Subcutaneous abdominal adipose tissue (tissue), 5 donors: Measurements from ENCODE around the gene IL2.

Source experiments
- H3K27ac ChIP-seq: one replicate; pipeline ENCODE4 v1.7.0; 2013; ENCODE audit warnings: low read depth, mild to moderate bottlenecking, inconsistent platforms, low read length, moderate library complexity
- H3K27me3 ChIP-seq, 5 donors: one replicate each; pipeline ENCODE4 v1.7.0; 2013; ENCODE audit warnings: low read length in 5 of 5, inconsistent platforms in 1 of 5; ENCODE audit not compliant: control insufficient read depth in 5 of 5, insufficient read depth in 4 of 5
- H3K36me3 ChIP-seq, 5 donors: one replicate each; pipeline ENCODE4 v1.7.0; 2013; ENCODE audit warnings: low read length in 5 of 5; ENCODE audit not compliant: control insufficient read depth in 5 of 5, insufficient read depth in 5 of 5
- H3K4me1 ChIP-seq, 5 donors: one replicate each; pipeline ENCODE4 v1.7.0; 2013; ENCODE audit warnings: low read length in 5 of 5, mild to moderate bottlenecking in 3 of 5, moderate library complexity in 1 of 5; ENCODE audit not compliant: control insufficient read depth in 5 of 5, insufficient read depth in 5 of 5
- H3K4me3 ChIP-seq, 5 donors: one replicate each; pipeline ENCODE4 v1.7.0; 2013; ENCODE audit warnings: low read length in 5 of 5, low read depth in 1 of 5
- H3K9ac ChIP-seq, 5 donors: one replicate each; pipeline ENCODE4 v1.7.0; 2013; ENCODE audit warnings: low read length in 5 of 5, mild to moderate bottlenecking in 4 of 5, moderate library complexity in 3 of 5
- H3K9me3 ChIP-seq, 5 donors: one replicate each; pipeline ENCODE4 v1.7.0; 2013; ENCODE audit warnings: low read length in 5 of 5; ENCODE audit not compliant: control insufficient read depth in 5 of 5
- donor health status: healthy.
- donor health status: healthy.
- donor health status: healthy.
- donor health status: healthy.
- donor health status: healthy.

Gene IL2

GRCh38 chr4:122476126-122476525 is 19.6 kb upstream of the IL2 start:
- H3K9ac ChIP-seq = no peak overlapping the region
- no peak overlapping the region for H3K4me3 ChIP-seq
- H3K27me3 ChIP-seq = no peaks in the 10 kb centered on the region
- peaks cover 0 to 5% (median 0%) of the 10 kb centered on the region in 5 donors for H3K9me3 ChIP-seq
- H3K36me3 ChIP-seq = no peaks in the 10 kb centered on the region
- H3K4me1 ChIP-seq = no peaks in the 10 kb centered on the region
- H3K27ac ChIP-seq = no peak overlapping the region

GRCh38 chr4:122475233-122475632 is 18.7 kb upstream of the IL2 start:
- Histone ChIP-seq H3K27me3 (no peaks in the 10 kb centered on the region), H3K4me1 (no peaks in the 10 kb centered on the region), H3K9ac (no peak overlapping the region), H3K27ac (no peak overlapping the region), H3K36me3 (no peaks in the 10 kb centered on the region), H3K4me3 (no peak overlapping the region), H3K9me3 (peaks cover 0 to 5% (median 0%) of the 10 kb centered on the region in 5 donors)

- Histone ChIP-seq H3K27me3 (no peaks in the 10 kb centered on the region), H3K4me3 (no peak overlapping the region), H3K27ac (no peak overlapping the region), H3K9ac (no peak overlapping the region), H3K36me3 (no peaks in the 10 kb centered on the region), H3K4me1 (no peaks in the 10 kb centered on the region), H3K9me3 (peaks cover 0 to 5% (median 0%) of the 10 kb centered on the region in 5 donors)
Observed at GRCh38 chr4:122469457-122469856, 12.9 kb upstream of the IL2 start.

- H3K9me3 ChIP-seq = no peaks in the 10 kb centered on the region
- H3K4me1 ChIP-seq = peaks cover 0 to 2% (median 0%) of the 10 kb centered on the region in 5 donors
- H3K9ac ChIP-seq = no peak overlapping the region
- H3K4me3 ChIP-seq = peak overlapping the region in 2 of 5 donors; percentile 11 to 18
- H3K36me3 ChIP-seq = no peaks in the 10 kb centered on the region
- no peak overlapping the region for H3K27ac ChIP-seq
- no peaks in the 10 kb centered on the region for H3K27me3 ChIP-seq
Observed at GRCh38 chr4:122458625-122459024, 2.1 kb upstream of the IL2 start.

GRCh38 chr4:122453384-122453995 is 3.0 kb downstream of the IL2 start:
- H3K4me3 ChIP-seq = no peak overlapping the region
- no peak overlapping the region for H3K27ac ChIP-seq
- no peaks in the 10 kb centered on the region for H3K9me3 ChIP-seq
- H3K9ac ChIP-seq = no peak overlapping the region
- no peaks in the 10 kb centered on the region for H3K27me3 ChIP-seq
- no peaks in the 10 kb centered on the region for H3K36me3 ChIP-seq
- no peaks in the 10 kb centered on the region for H3K4me1 ChIP-seq

GRCh38 chr4:122450847-122451246 is 5.7 kb downstream of the IL2 start:
- H3K36me3 ChIP-seq = no peaks in the 10 kb centered on the region
- H3K27me3 ChIP-seq = no peaks in the 10 kb centered on the region
- no peaks in the 10 kb centered on the region for H3K9me3 ChIP-seq
- no peak overlapping the region for H3K27ac ChIP-seq
- H3K4me3 ChIP-seq = no peak overlapping the region
- no peak overlapping the region for H3K9ac ChIP-seq
- H3K4me1 ChIP-seq = no peaks in the 10 kb centered on the region

- no peak overlapping the region for H3K9ac ChIP-seq
- H3K9me3 ChIP-seq = no peaks in the 10 kb centered on the region
- no peaks in the 10 kb centered on the region for H3K27me3 ChIP-seq
- H3K4me3 ChIP-seq = no peak overlapping the region
- no peak overlapping the region for H3K27ac ChIP-seq
- H3K4me1 ChIP-seq = no peaks in the 10 kb centered on the region
- no peaks in the 10 kb centered on the region for H3K36me3 ChIP-seq
Observed at GRCh38 chr4:122434285-122434684, 22.2 kb downstream of the IL2 start.

GRCh38 chr4:122431351-122431750 is 25.2 kb downstream of the IL2 start:
- Histone ChIP-seq H3K4me1 (no peaks in the 10 kb centered on the region), H3K9ac (no peak overlapping the region), H3K27me3 (no peaks in the 10 kb centered on the region), H3K36me3 (no peaks in the 10 kb centered on the region), H3K27ac (no peak overlapping the region), H3K9me3 (no peaks in the 10 kb centered on the region), H3K4me3 (no peak overlapping the region)

GRCh38 chr4:122423246-122423645 is 33.3 kb downstream of the IL2 start:
- H3K9ac ChIP-seq = no peak overlapping the region
- H3K27me3 ChIP-seq = no peaks in the 10 kb centered on the region
- H3K9me3 ChIP-seq = no peaks in the 10 kb centered on the region
- no peak overlapping the region for H3K27ac ChIP-seq
- no peaks in the 10 kb centered on the region for H3K4me1 ChIP-seq
- no peak overlapping the region for H3K4me3 ChIP-seq
- H3K36me3 ChIP-seq = no peaks in the 10 kb centered on the region

GRCh38 chr4:122412547-122412946 is 44.0 kb downstream of the IL2 start:
- no peak overlapping the region for H3K9ac ChIP-seq
- no peaks in the 10 kb centered on the region for H3K9me3 ChIP-seq
- no peak overlapping the region for H3K27ac ChIP-seq
- H3K4me3 ChIP-seq = no peak overlapping the region
- H3K36me3 ChIP-seq = no peaks in the 10 kb centered on the region
- no peaks in the 10 kb centered on the region for H3K4me1 ChIP-seq
- no peaks in the 10 kb centered on the region for H3K27me3 ChIP-seq

- Histone ChIP-seq H3K9ac (no peak overlapping the region), H3K4me1 (no peaks in the 10 kb centered on the region), H3K36me3 (no peaks in the 10 kb centered on the region), H3K27ac (no peak overlapping the region), H3K27me3 (no peaks in the 10 kb centered on the region), H3K9me3 (no peaks in the 10 kb centered on the region), H3K4me3 (no peak overlapping the region)
Observed at GRCh38 chr4:122403861-122404260, 52.7 kb downstream of the IL2 start.
